Body of pancreas (tissue), 4 donors: ENCODE results near the gene P2RY6. TPM values are rescaled to one million over a fixed set of nuclear protein-coding genes. Genes with fewer than 3 reads are reported as not detected.

ENCODE experiments used
- ATAC-seq: fragments of 150-250 bp; one replicate; pipeline ENCODE4 v1.9.1; 2016
- DNase-seq, 4 donors: peaks; one replicate each; pipeline ENCODE4 v3.0.0-alpha.2; 2019
- H3K27ac ChIP-seq, 4 donors: fragments of 200-600 bp; sonication (generic); 1 replicate in 3 of 4; 2 replicates in 1 of 4; pipeline versions ENCODE4 v1.5.1 to v1.6.1; 2016 to 2019; ENCODE audit warnings: mild to moderate bottlenecking in 1 of 4, mixed read lengths in 1 of 4, moderate library complexity in 1 of 4
- H3K27me3 ChIP-seq, 2 donors: fragments of 200-600 bp; sonication (generic); one replicate each; pipeline ENCODE4 v1.6.0; 2016; ENCODE audit warnings: mild to moderate bottlenecking in 1 of 2
- H3K36me3 ChIP-seq, 2 donors: fragments of 200-600 bp; sonication (generic); replicated peaks in 1 of 2; 2 replicates each; pipeline ENCODE4 v1.5.1; 2016; ENCODE audit warnings: low read depth in 2 of 2; ENCODE audit not compliant: insufficient read depth in 1 of 2
- H3K4me1 ChIP-seq: fragments of 200-600 bp; sonication (generic); one replicate; pipeline ENCODE4 v1.6.0; 2016
- H3K4me3 ChIP-seq, 2 donors: fragments of 200-600 bp; sonication (generic); 1 replicate in 1 of 2; 2 replicates in 1 of 2; pipeline ENCODE4 v1.5.1; 2016 to 2019
- H3K9me3 ChIP-seq, 3 donors: fragments of 200-600 bp; sonication (generic); 1 replicate in 2 of 3; 2 replicates in 1 of 3; pipeline ENCODE4 v1.5.1; 2016
- POLR2A ChIP-seq, 3 donors: fragments of 450-650 bp; IDR thresholded peaks; one replicate each; pipeline ENCODE4 v1.6.1; 2016; ENCODE audit warnings: antibody characterized with exemption in 3 of 3, mild to moderate bottlenecking in 2 of 3
- WGBS, 2 donors: methylation state at CpG; one replicate each; pipeline ENCODE4 v1.1.5; 2017; 5-methylcytosine and 5-hydroxymethylcytosine counted together
- intact Hi-C: fragments of 100-400 bp; cut with DNase I; formaldehyde crosslinking; loops from one replicate; pipeline ENCODE4 v1.15.1; 2023
- total RNA-seq, 2 donors: library from RNA; depleted of rRNA; stranded (reverse); fragments of >200 nt; gene quantifications; one replicate each; pipeline ENCODE4 v1.1.0, GENCODE V29; 2016
- TF ChIP-seq, protein P1 (sequence below), 7 experiments: fragments of 450-650 bp in 4 of 7; fragments of 200-600 bp in 3 of 7; sonication (generic) in 3 of 7; IDR thresholded peaks; one replicate each; pipeline ENCODE4 v1.5.1; 2016 to 2019; ENCODE audit warnings: antibody characterized with exemption in 7 of 7

The P2RY6 gene
- total RNA-seq, 2 donors from 2014 or later: not detected

DNA sequence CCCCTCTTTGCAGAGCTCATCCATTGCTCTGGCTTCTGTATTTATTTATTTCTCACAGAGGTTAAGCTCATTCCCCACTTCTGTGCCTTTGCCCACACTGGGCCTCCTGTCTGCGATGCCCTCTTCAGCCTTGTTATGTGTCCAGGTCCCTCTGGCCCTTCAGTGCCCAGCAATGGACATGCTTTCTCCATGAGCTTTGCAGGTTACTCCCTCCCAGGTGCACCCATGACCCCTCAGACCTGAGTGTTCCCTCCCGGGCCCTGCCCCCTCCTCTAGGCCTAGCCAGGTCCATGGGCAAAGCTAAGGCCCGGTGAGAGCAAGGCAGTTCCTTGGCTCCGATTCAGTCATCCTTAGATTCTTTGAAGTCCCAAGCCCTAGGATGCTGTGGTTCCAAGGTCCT is 18.4 kb downstream of the P2RY6 start:
- Histone ChIP-seq H3K9me3 (no peaks in the 10 kb centered on the region), H3K4me3 (no peak overlapping the region), H3K27ac (no peak overlapping the region), H3K27me3 (no peaks in the 10 kb centered on the region), H3K4me1 (peaks cover 7% of the 10 kb centered on the region), H3K36me3 (no peaks in the 10 kb centered on the region)
- TF ChIP-seq POLR2A (IDR thresholded peaks at IDR 0.05): no peak
- TF ChIP-seq, protein P1, sequence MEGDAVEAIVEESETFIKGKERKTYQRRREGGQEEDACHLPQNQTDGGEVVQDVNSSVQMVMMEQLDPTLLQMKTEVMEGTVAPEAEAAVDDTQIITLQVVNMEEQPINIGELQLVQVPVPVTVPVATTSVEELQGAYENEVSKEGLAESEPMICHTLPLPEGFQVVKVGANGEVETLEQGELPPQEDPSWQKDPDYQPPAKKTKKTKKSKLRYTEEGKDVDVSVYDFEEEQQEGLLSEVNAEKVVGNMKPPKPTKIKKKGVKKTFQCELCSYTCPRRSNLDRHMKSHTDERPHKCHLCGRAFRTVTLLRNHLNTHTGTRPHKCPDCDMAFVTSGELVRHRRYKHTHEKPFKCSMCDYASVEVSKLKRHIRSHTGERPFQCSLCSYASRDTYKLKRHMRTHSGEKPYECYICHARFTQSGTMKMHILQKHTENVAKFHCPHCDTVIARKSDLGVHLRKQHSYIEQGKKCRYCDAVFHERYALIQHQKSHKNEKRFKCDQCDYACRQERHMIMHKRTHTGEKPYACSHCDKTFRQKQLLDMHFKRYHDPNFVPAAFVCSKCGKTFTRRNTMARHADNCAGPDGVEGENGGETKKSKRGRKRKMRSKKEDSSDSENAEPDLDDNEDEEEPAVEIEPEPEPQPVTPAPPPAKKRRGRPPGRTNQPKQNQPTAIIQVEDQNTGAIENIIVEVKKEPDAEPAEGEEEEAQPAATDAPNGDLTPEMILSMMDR (IDR thresholded peaks at IDR 0.05): no peak
- ATAC-seq: no peak
- no peak for DNase-seq
- intact Hi-C loops: loop anchor here (10.0 kb wide), 1 partner anchor 104 kb away; no protein-coding TSS in a partner anchor
- 83 to 91% methylated on average over 4 of the region's 4 CpGs for WGBS, 2 donors

DNA sequence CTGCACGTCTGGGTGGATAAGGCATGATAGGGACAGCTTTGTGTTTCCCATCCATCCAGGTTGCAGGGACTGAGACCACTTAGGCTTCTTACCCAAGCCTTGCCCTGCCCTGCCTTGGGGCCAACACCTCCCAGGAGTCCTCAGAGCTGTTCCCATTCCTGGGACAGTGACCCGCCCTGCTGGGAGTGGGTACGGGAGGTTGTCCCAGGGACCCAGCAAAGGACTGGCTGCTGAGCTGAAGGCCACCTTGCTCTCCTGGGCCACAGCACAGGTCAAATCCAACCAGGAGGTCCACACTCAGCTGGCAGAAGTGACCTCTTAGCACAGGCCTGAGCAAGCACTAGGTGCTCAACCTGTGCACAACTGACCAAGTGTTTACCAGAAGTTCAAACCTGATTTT is 19.1 kb downstream of the P2RY6 start:
- Histone ChIP-seq H3K4me3 (no peak overlapping the region), H3K36me3 (no peaks in the 10 kb centered on the region), H3K27me3 (no peaks in the 10 kb centered on the region), H3K9me3 (no peaks in the 10 kb centered on the region), H3K27ac (no peak overlapping the region), H3K4me1 (peaks cover 7% of the 10 kb centered on the region)
- TF ChIP-seq, protein P1 (IDR thresholded peaks at IDR 0.05): no peak
- TF ChIP-seq POLR2A (IDR thresholded peaks at IDR 0.05): no peak
- DNase-seq (no peak), ATAC-seq (no peak)
- intact Hi-C loops: loop anchor here (10.0 kb wide), 1 partner anchor 104 kb away; no protein-coding TSS in a partner anchor
- WGBS, 2 donors: 75 to 80% methylated on average over 1 to 3 of the region's 3 CpGs

DNA sequence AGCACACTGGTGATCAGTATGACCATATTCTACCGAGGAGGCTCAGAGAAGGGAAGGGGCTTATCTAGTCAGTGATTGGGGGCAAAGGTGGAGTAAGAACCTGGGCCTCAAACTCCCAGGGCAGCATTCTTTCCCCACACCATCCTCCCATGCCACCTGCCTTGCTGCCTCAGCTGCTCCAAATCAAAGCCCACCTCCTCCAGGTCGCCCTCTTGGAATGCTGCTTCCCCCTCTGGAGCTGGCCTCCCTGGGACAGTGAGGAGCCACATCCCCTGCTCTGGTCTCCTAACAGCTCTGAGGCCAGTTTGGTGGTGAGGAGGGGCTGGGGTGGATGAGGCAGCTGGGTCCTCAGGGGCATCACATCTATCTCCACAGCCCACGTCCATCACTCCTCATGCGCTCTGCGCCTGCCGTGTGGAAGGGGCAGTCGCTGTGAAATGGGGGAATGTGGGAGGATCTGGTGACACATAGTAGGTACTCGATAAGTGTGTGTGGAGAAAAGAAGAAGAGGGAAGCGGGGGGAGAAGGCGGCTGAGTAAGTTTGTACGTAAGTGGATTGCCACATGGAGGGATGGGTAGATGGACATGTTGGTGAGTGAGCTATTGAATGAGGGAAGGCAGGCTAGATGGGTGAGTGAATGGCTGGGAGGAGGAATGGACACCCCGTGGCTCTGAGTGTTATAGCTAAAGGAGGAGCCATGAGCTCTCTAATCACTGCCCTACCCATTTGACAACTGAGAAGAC is 19.8 kb downstream of the P2RY6 start:
- no peak for DNase-seq
- H3K4me3 ChIP-seq: no peak overlapping the region
- no peaks in the 10 kb centered on the region for H3K27me3 ChIP-seq
- no peaks in the 10 kb centered on the region for H3K9me3 ChIP-seq
- WGBS, 2 donors: 64 to 66% methylated on average over 12 of the region's 12 CpGs
- TF ChIP-seq POLR2A (IDR thresholded peaks at IDR 0.05): no peak
- TF ChIP-seq, protein P1 (IDR thresholded peaks at IDR 0.05): no peak
- H3K36me3 ChIP-seq: no peaks in the 10 kb centered on the region
- H3K27ac ChIP-seq: no peak overlapping the region
- no peak for ATAC-seq
- intact Hi-C loops: loop anchor here (10.0 kb wide), 1 partner anchor 103 kb away; no protein-coding TSS in a partner anchor
- H3K4me1 ChIP-seq: peaks cover 7% of the 10 kb centered on the region

DNA sequence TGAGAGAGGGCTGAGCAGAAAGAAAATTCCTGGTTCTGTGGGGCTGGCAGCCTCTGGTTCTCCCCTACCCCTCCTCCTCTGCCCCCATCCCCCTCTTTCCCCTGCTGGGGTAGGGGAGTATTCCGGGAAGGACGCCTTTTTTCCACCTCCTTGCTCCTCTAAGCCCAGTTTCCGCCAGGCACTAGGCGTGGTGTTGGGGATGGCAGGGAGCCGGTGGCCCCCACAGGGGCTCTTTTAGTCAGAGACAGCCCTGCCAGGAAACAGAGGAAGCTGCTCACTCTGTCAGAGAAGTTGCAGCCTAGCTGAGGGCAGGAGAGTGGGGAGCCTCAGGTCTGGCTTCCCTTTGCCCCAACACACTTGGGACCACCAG is 20.4 kb downstream of the P2RY6 start:
- DNase-seq: no peak
- no peaks in the 10 kb centered on the region for H3K36me3 ChIP-seq
- no peaks in the 10 kb centered on the region for H3K27me3 ChIP-seq
- intact Hi-C loops: loop anchor here (10.0 kb wide), 1 partner anchor 102 kb away; no protein-coding TSS in a partner anchor
- no peak for TF ChIP-seq POLR2A (IDR thresholded peaks at IDR 0.05)
- TF ChIP-seq, protein P1 (IDR thresholded peaks at IDR 0.05): no peak
- no peak overlapping the region for H3K27ac ChIP-seq
- ATAC-seq: no peak
- H3K9me3 ChIP-seq: no peaks in the 10 kb centered on the region
- no peak overlapping the region for H3K4me3 ChIP-seq
- WGBS, 2 donors: 43 to 58% methylated on average over 2 to 5 of the region's 5 CpGs
- H3K4me1 ChIP-seq: peaks cover 7% of the 10 kb centered on the region
